PFSK-1 (cell line): ENCODE data around the gene PROSER2.

Experiments
- FOXP2 ChIP-seq: optimal IDR thresholded peaks from 2 replicates; pipeline ENCODE3; 2011; ENCODE audit warnings: borderline replicate concordance, control low read depth, inconsistent platforms; ENCODE audit not compliant: insufficient read depth; ENCODE audit errors: extremely low read length, extremely low read depth
- POLR2AphosphoS5 ChIP-seq: IDR thresholded peaks from 2 replicates; pipeline ENCODE4 v1.6.1; 2012; ENCODE audit warnings: low read depth, mild to moderate bottlenecking, control low read depth, low read length, moderate library complexity
- REST ChIP-seq, 2 experiments: IDR thresholded peaks; 2 replicates each; pipeline versions ENCODE4 v1.6.1 to v1.8.0; 2011 to 2012; ENCODE audit warnings: low read depth in 2 of 2, low read length in 2 of 2, control low read depth in 1 of 2, inconsistent platforms in 1 of 2, mild to moderate bottlenecking in 1 of 2, moderate library complexity in 1 of 2; ENCODE audit not compliant: insufficient read depth in 1 of 2
- SIN3A ChIP-seq: IDR thresholded peaks from 2 replicates; pipeline ENCODE4 v1.6.1; 2012; ENCODE audit warnings: mild to moderate bottlenecking, low read length, moderate library complexity, borderline replicate concordance; ENCODE audit not compliant: insufficient read depth
- TAF1 ChIP-seq: IDR thresholded peaks from 2 replicates; pipeline ENCODE4 v1.6.1; 2012; ENCODE audit warnings: low read length, control low read depth, borderline replicate concordance; ENCODE audit not compliant: insufficient read depth

GRCh38 chr10:11854301-11854700 lies 31.1 kb downstream of the PROSER2 start:
- TF ChIP-seq POLR2AphosphoS5: no peak
- no peak for TF ChIP-seq SIN3A
- TF ChIP-seq TAF1: no peak
- TF ChIP-seq REST (IDR thresholded peaks at IDR 0.05; ENCODE audit: insufficient read depth in 1 of 2, low read depth in 2 of 2, low read length in 2 of 2): no peak
- TF ChIP-seq FOXP2: no peak
